WTC11 (cell line): ENCODE measurements around the gene TSHZ3. TPM values are rescaled to one million over a fixed set of nuclear protein-coding genes. Genes with fewer than 3 reads are reported as not detected.

Experiments used
- ATAC-seq: fragments of 200-7000 bp; cut with Tn5 transposase; 2 replicates; pipeline ENCODE4 v1.10.0; 2021; ENCODE audit warnings: mild to moderate bottlenecking, moderate library complexity
- CTCF ChIA-PET: fragments of 300-600 bp; sonication (Branson Sonifier 250); formaldehyde crosslinking; loops from one replicate; lab custom pipeline; 2021; ENCODE audit warnings: antibody characterized with exemption; lab: Charles Lee
- POLR2A ChIA-PET: fragments of 350-600 bp; sonication (Branson Sonifier 250); formaldehyde crosslinking; loops from one replicate; lab custom pipeline; 2021; ENCODE audit warnings: antibody characterized with exemption; lab: Charles Lee
- DNase-seq: peaks from one replicate; pipeline ENCODE4 v3.0.0; 2021; ENCODE audit warnings: low spot score
- H3K27ac Mint-ChIP-seq: 2 replicates; pipeline ENCODE4 v1.8.0; 2021; ENCODE audit warnings: mixed read lengths
- H3K27me3 Mint-ChIP-seq: 2 replicates; pipeline ENCODE4 v1.8.0; 2021; ENCODE audit warnings: low read depth, mild to moderate bottlenecking, moderate library complexity, mixed read lengths
- H3K36me3 Mint-ChIP-seq: 2 replicates; pipeline ENCODE4 v1.8.0; 2021; ENCODE audit warnings: mixed read lengths
- H3K4me1 Mint-ChIP-seq: 2 replicates; pipeline ENCODE4 v1.8.0; 2022; ENCODE audit warnings: mixed read lengths
- H3K4me3 Mint-ChIP-seq: 2 replicates; pipeline ENCODE4 v1.8.0; 2021; ENCODE audit warnings: mild to moderate bottlenecking, moderate library complexity, mixed read lengths
- H3K9me3 Mint-ChIP-seq: 2 replicates; pipeline ENCODE4 v1.8.0; 2021; ENCODE audit warnings: mixed read lengths
- ESRRA ChIP-seq: sonication (generic); formaldehyde crosslinking; IDR thresholded peaks from 2 replicates; pipeline ENCODE4 v1.8.1; 2022; ENCODE audit warnings: mild to moderate bottlenecking, missing genetic modification reagents, borderline replicate concordance
- ETV6 ChIP-seq: sonication (generic); formaldehyde crosslinking; IDR thresholded peaks from 2 replicates; pipeline ENCODE4 v1.8.1; 2022; ENCODE audit warnings: mild to moderate bottlenecking, missing genetic modification reagents
- GABPB1 ChIP-seq: sonication (generic); formaldehyde crosslinking; IDR thresholded peaks from 2 replicates; pipeline ENCODE4 v1.8.1; 2023; ENCODE audit warnings: mild to moderate bottlenecking, missing genetic modification reagents
- KAT7 ChIP-seq: sonication (generic); formaldehyde crosslinking; IDR thresholded peaks from 2 replicates; pipeline ENCODE4 v1.8.1; 2023; ENCODE audit warnings: missing genetic modification reagents, mild to moderate bottlenecking, borderline replicate concordance
- MXD4 ChIP-seq: fragments of 250-450 bp; sonication (Bioruptor Pico); IDR thresholded peaks from 2 replicates; pipeline ENCODE4 v1.8.0; 2021; ENCODE audit warnings: mild to moderate bottlenecking, moderate library complexity, borderline replicate concordance
- MYBL2 ChIP-seq: sonication (generic); formaldehyde crosslinking; IDR thresholded peaks from 2 replicates; pipeline ENCODE4 v1.8.1; 2023; ENCODE audit warnings: mild to moderate bottlenecking, moderate library complexity, missing genetic modification reagents
- NFYB ChIP-seq: sonication (generic); formaldehyde crosslinking; conservative IDR thresholded peaks from 2 replicates; pipeline ENCODE4 v1.8.0; 2022; ENCODE audit warnings: low read depth, missing genetic modification reagents
- NR2C2 ChIP-seq: sonication (generic); formaldehyde crosslinking; IDR thresholded peaks from 2 replicates; pipeline ENCODE4 v1.8.0; 2022; ENCODE audit warnings: mild to moderate bottlenecking, missing genetic modification reagents
- NR3C1 ChIP-seq: sonication (generic); formaldehyde crosslinking; conservative IDR thresholded peaks from 2 replicates; pipeline ENCODE4 v1.8.1; 2023; ENCODE audit warnings: low read depth, mild to moderate bottlenecking, missing genetic modification reagents
- RORB ChIP-seq: fragments of 250-450 bp; sonication (Bioruptor Pico); IDR thresholded peaks from 2 replicates; pipeline ENCODE4 v1.9.0; 2021; ENCODE audit warnings: mild to moderate bottlenecking
- SMAD3 ChIP-seq: sonication (generic); formaldehyde crosslinking; IDR thresholded peaks from 2 replicates; pipeline ENCODE4 v1.8.0; 2022; ENCODE audit warnings: missing genetic modification reagents, mild to moderate bottlenecking, borderline replicate concordance
- SOX15 ChIP-seq: fragments of 250-450 bp; sonication (Bioruptor Pico); IDR thresholded peaks from 2 replicates; pipeline ENCODE4 v1.9.0; 2021; ENCODE audit warnings: mild to moderate bottlenecking
- TEAD1 ChIP-seq: sonication (generic); formaldehyde crosslinking; IDR thresholded peaks from 2 replicates; pipeline ENCODE4 v1.8.0; 2022; ENCODE audit warnings: mild to moderate bottlenecking, missing genetic modification reagents
- TP53 ChIP-seq: sonication (generic); formaldehyde crosslinking; IDR thresholded peaks from 2 replicates; pipeline ENCODE4 v1.8.1; 2023; ENCODE audit warnings: mild to moderate bottlenecking, missing genetic modification reagents
- ZNF121 ChIP-seq: sonication (generic); formaldehyde crosslinking; IDR thresholded peaks from 2 replicates; pipeline ENCODE4 v1.8.0; 2023; ENCODE audit warnings: missing genetic modification reagents
- ZNF138 ChIP-seq: sonication (generic); formaldehyde crosslinking; conservative IDR thresholded peaks from 2 replicates; pipeline ENCODE4 v1.8.1; 2022; ENCODE audit warnings: mild to moderate bottlenecking, moderate library complexity, missing genetic modification reagents
- ZNF317 ChIP-seq: sonication (generic); formaldehyde crosslinking; IDR thresholded peaks from 2 replicates; pipeline ENCODE4 v1.8.1; 2023; ENCODE audit warnings: low read depth, mild to moderate bottlenecking, moderate library complexity, missing genetic modification reagents, borderline replicate concordance
- ZNF423 ChIP-seq: fragments of 250-450 bp; sonication (Bioruptor Pico); IDR thresholded peaks from 2 replicates; pipeline ENCODE4 v2.1.2; 2022; ENCODE audit warnings: mild to moderate bottlenecking, moderate library complexity
- total RNA-seq: library from RNA; stranded (reverse); gene quantifications from 3 replicates; pipeline ENCODE4 v1.2.3, GENCODE V29; 2021
- TF ChIP-seq, protein P1 (sequence below): fragments of 250-450 bp; sonication (Bioruptor Pico); IDR thresholded peaks from 2 replicates; pipeline ENCODE4 v1.9.0; 2021; ENCODE audit warnings: mild to moderate bottlenecking
- TF ChIP-seq, protein P2 (sequence below): sonication (generic); formaldehyde crosslinking; conservative IDR thresholded peaks from 2 replicates; pipeline ENCODE4 v1.8.1; 2022; ENCODE audit warnings: mild to moderate bottlenecking, missing genetic modification reagents
- TF ChIP-seq, protein P3 (sequence below): sonication (generic); formaldehyde crosslinking; IDR thresholded peaks from 2 replicates; pipeline ENCODE4 v1.8.1; 2023; ENCODE audit warnings: mild to moderate bottlenecking, missing genetic modification reagents, borderline replicate concordance
- TF ChIP-seq, protein P4 (sequence below): sonication (generic); formaldehyde crosslinking; IDR thresholded peaks from 2 replicates; pipeline ENCODE4 v1.8.1; 2022; ENCODE audit warnings: low read depth, mild to moderate bottlenecking, moderate library complexity, missing genetic modification reagents, borderline replicate concordance
- TF ChIP-seq, protein P5 (sequence below): fragments of 250-450 bp; sonication (Bioruptor Pico); IDR thresholded peaks from 2 replicates; pipeline ENCODE4 v1.9.0; 2021; ENCODE audit warnings: mild to moderate bottlenecking, borderline replicate concordance

Gene TSHZ3
- total RNA-seq, 1 experiment from 2014 or later, result 21.4 TPM

DNA sequence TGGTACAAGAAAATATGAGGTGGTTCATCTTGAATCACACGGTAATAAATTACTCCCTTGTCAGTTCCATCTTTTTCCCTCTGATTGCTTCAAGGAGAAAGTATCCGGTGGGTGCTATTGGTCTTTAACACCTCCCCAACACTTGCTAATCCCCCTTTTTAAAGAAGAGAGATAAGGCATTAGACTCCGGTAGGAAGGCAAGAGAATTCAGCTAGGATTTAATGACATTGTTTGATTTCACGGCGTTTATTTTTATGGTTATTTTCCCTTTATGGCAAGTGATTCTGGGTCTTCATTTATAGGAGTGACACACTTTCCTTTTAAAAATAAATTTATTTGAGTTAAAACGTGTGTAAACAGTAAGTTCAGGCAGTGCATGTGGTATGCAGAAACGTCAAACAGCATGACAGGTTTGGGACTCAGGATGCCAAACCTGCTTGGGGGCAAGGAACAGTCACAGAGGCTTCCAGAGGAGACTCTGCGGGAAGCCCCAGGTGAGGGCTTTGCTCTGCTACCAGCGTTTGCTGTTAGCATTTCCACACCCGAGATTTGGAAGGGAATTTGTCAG, 36.5 kb downstream of the TSHZ3 start:
- TF ChIP-seq, protein P1, sequence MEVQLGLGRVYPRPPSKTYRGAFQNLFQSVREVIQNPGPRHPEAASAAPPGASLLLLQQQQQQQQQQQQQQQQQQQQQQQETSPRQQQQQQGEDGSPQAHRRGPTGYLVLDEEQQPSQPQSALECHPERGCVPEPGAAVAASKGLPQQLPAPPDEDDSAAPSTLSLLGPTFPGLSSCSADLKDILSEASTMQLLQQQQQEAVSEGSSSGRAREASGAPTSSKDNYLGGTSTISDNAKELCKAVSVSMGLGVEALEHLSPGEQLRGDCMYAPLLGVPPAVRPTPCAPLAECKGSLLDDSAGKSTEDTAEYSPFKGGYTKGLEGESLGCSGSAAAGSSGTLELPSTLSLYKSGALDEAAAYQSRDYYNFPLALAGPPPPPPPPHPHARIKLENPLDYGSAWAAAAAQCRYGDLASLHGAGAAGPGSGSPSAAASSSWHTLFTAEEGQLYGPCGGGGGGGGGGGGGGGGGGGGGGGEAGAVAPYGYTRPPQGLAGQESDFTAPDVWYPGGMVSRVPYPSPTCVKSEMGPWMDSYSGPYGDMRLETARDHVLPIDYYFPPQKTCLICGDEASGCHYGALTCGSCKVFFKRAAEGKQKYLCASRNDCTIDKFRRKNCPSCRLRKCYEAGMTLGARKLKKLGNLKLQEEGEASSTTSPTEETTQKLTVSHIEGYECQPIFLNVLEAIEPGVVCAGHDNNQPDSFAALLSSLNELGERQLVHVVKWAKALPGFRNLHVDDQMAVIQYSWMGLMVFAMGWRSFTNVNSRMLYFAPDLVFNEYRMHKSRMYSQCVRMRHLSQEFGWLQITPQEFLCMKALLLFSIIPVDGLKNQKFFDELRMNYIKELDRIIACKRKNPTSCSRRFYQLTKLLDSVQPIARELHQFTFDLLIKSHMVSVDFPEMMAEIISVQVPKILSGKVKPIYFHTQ (CRISPR knock-in tag), result no peak
- TF ChIP-seq NR3C1 (CRISPR knock-in tag) (no peak), ESRRA (CRISPR knock-in tag) (no peak), NFYB (CRISPR knock-in tag) (no peak), TP53 (CRISPR knock-in tag) (no peak), ZNF138 (CRISPR knock-in tag) (no peak), SMAD3 (CRISPR knock-in tag) (no peak), ETV6 (CRISPR knock-in tag) (no peak)
- TF ChIP-seq, protein P2, sequence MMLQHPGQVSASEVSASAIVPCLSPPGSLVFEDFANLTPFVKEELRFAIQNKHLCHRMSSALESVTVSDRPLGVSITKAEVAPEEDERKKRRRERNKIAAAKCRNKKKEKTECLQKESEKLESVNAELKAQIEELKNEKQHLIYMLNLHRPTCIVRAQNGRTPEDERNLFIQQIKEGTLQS (CRISPR knock-in tag), result no peak
- TF ChIP-seq, protein P3, sequence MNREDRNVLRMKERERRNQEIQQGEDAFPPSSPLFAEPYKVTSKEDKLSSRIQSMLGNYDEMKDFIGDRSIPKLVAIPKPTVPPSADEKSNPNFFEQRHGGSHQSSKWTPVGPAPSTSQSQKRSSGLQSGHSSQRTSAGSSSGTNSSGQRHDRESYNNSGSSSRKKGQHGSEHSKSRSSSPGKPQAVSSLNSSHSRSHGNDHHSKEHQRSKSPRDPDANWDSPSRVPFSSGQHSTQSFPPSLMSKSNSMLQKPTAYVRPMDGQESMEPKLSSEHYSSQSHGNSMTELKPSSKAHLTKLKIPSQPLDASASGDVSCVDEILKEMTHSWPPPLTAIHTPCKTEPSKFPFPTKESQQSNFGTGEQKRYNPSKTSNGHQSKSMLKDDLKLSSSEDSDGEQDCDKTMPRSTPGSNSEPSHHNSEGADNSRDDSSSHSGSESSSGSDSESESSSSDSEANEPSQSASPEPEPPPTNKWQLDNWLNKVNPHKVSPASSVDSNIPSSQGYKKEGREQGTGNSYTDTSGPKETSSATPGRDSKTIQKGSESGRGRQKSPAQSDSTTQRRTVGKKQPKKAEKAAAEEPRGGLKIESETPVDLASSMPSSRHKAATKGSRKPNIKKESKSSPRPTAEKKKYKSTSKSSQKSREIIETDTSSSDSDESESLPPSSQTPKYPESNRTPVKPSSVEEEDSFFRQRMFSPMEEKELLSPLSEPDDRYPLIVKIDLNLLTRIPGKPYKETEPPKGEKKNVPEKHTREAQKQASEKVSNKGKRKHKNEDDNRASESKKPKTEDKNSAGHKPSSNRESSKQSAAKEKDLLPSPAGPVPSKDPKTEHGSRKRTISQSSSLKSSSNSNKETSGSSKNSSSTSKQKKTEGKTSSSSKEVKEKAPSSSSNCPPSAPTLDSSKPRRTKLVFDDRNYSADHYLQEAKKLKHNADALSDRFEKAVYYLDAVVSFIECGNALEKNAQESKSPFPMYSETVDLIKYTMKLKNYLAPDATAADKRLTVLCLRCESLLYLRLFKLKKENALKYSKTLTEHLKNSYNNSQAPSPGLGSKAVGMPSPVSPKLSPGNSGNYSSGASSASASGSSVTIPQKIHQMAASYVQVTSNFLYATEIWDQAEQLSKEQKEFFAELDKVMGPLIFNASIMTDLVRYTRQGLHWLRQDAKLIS, result no peak
- DNase-seq, result no peak
- Mint-ChIP-seq H3K36me3 (peaks cover 23% of the 10 kb centered on the region), H3K4me1 (peaks cover 65% of the 10 kb centered on the region), H3K27ac (peak overlapping the region; percentile 63), H3K9me3 (no peaks in the 10 kb centered on the region), H3K27me3 (no peaks in the 10 kb centered on the region), H3K4me3 (no peak overlapping the region)
- ChIA-PET POLR2A (no interaction called here), CTCF (no interaction called here)
- ATAC-seq, result no peak

DNA sequence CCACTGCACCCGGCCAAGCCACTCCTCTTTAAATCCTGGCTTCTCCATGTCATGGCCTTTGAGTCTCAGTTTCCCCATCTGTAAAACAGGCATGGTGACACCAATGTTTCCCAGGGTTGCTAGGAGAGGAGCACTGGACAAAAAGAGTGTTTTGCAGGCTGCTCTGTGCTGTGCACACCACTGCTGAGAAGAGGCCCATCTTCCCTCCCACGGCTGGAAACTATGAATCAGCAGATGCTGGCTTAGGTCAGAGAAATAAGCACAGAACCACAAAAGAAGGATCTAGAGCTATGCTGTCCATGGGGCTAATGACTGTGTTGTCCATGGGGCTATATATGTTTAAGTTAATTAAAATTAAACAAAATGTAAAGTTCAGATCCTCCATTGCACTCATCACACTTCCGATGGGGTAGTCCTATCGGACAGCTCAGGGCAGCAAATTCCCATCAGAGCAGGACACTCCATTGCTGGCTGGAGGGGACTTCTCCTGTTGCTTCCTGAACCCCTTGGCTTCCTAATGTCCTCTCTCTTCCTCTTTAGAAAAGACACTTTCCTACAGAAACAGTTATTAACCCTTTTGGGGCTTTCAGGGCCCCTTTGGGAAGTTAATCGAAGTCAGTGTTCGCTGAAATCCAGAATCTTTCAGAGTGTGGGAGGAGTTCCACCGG, 37.1 kb downstream of the TSHZ3 start:
- Mint-ChIP-seq H3K27ac (0 out of 2 replicates have a peak overlapping the region, but pooled peaks have one; percentile 33), H3K27me3 (no peaks in the 10 kb centered on the region), H3K9me3 (no peaks in the 10 kb centered on the region), H3K4me1 (peaks cover 61% of the 10 kb centered on the region), H3K4me3 (no peak overlapping the region), H3K36me3 (peaks cover 23% of the 10 kb centered on the region)
- ATAC-seq (no peak), DNase-seq (no peak)
- POLR2A ChIA-PET, result no interaction called here
- CTCF ChIA-PET, result no interaction called here
- TF ChIP-seq RORB (CRISPR knock-in tag) (no peak), GABPB1 (CRISPR knock-in tag) (no peak), KAT7 (CRISPR knock-in tag) (no peak), MXD4 (no peak), NR2C2 (CRISPR knock-in tag) (no peak), ZNF423 (CRISPR knock-in tag) (no peak), SOX15 (CRISPR knock-in tag) (no peak), ZNF317 (CRISPR knock-in tag) (no peak), MYBL2 (CRISPR knock-in tag) (no peak), ZNF121 (no peak), TEAD1 (no peak)
- TF ChIP-seq, protein P4, sequence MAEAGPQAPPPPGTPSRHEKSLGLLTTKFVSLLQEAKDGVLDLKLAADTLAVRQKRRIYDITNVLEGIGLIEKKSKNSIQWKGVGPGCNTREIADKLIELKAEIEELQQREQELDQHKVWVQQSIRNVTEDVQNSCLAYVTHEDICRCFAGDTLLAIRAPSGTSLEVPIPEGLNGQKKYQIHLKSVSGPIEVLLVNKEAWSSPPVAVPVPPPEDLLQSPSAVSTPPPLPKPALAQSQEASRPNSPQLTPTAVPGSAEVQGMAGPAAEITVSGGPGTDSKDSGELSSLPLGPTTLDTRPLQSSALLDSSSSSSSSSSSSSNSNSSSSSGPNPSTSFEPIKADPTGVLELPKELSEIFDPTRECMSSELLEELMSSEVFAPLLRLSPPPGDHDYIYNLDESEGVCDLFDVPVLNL (CRISPR knock-in tag), result no peak
- TF ChIP-seq, protein P5, sequence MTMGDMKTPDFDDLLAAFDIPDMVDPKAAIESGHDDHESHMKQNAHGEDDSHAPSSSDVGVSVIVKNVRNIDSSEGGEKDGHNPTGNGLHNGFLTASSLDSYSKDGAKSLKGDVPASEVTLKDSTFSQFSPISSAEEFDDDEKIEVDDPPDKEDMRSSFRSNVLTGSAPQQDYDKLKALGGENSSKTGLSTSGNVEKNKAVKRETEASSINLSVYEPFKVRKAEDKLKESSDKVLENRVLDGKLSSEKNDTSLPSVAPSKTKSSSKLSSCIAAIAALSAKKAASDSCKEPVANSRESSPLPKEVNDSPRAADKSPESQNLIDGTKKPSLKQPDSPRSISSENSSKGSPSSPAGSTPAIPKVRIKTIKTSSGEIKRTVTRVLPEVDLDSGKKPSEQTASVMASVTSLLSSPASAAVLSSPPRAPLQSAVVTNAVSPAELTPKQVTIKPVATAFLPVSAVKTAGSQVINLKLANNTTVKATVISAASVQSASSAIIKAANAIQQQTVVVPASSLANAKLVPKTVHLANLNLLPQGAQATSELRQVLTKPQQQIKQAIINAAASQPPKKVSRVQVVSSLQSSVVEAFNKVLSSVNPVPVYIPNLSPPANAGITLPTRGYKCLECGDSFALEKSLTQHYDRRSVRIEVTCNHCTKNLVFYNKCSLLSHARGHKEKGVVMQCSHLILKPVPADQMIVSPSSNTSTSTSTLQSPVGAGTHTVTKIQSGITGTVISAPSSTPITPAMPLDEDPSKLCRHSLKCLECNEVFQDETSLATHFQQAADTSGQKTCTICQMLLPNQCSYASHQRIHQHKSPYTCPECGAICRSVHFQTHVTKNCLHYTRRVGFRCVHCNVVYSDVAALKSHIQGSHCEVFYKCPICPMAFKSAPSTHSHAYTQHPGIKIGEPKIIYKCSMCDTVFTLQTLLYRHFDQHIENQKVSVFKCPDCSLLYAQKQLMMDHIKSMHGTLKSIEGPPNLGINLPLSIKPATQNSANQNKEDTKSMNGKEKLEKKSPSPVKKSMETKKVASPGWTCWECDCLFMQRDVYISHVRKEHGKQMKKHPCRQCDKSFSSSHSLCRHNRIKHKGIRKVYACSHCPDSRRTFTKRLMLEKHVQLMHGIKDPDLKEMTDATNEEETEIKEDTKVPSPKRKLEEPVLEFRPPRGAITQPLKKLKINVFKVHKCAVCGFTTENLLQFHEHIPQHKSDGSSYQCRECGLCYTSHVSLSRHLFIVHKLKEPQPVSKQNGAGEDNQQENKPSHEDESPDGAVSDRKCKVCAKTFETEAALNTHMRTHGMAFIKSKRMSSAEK, result no peak
